Right lobe of liver (tissue), 6 donors: Measurements from ENCODE around the gene WSB2. TPM values are rescaled to one million over a fixed set of nuclear protein-coding genes. Genes with fewer than 3 reads are reported as not detected.
A peak's percentile ranks its signal among the peaks of the same experiment; 100 is the strongest.

Experiments
- ATAC-seq, 4 donors: fragments of 200-7000 bp; cut with Tn5 transposase; one replicate each; pipeline ENCODE4 v1.9.1; 2020; ENCODE audit warnings: mild to moderate bottlenecking in 4 of 4, moderate library complexity in 4 of 4
- DNase-seq, 3 donors: peaks; one replicate each; pipeline ENCODE4 v3.0.0-alpha.2; 2020
- H3K27ac ChIP-seq, 3 donors: fragments of 200-600 bp; one replicate each; pipeline ENCODE4 v1.8.0; 2022
- H3K27me3 ChIP-seq, 2 donors: fragments of 200-600 bp; one replicate each; pipeline ENCODE4 v1.8.0; 2022
- H3K36me3 ChIP-seq, 4 donors: fragments of 200-600 bp; sonication (generic) in 1 of 4; one replicate each; pipeline versions ENCODE4 v1.5.1 to v1.8.0; 2017 to 2022; ENCODE audit warnings: control low read depth in 1 of 4
- H3K4me1 ChIP-seq, 4 donors: fragments of 200-600 bp; sonication (generic) in 1 of 4; one replicate each; pipeline versions ENCODE4 v1.5.1 to v1.8.0; 2017 to 2022; ENCODE audit warnings: control low read depth in 1 of 4
- H3K4me3 ChIP-seq, 3 donors: fragments of 200-600 bp; one replicate each; pipeline ENCODE4 v1.8.0; 2022
- H3K9me3 ChIP-seq, 4 donors: fragments of 200-600 bp; sonication (generic) in 1 of 4; one replicate each; pipeline versions ENCODE4 v1.5.1 to v1.8.0; 2017 to 2022; ENCODE audit warnings: control low read depth in 1 of 4
- CTCF ChIP-seq, 4 donors: fragments of 200-600 bp in 3 of 4; fragments of 450-650 bp in 1 of 4; IDR thresholded peaks; one replicate each; pipeline versions ENCODE4 v1.5.1 to v1.8.0; 2016 to 2022; ENCODE audit warnings: antibody characterized with exemption in 4 of 4, mild to moderate bottlenecking in 2 of 4
- POLR2A ChIP-seq: fragments of 450-650 bp; IDR thresholded peaks from one replicate; pipeline ENCODE4 v1.6.1; 2017; ENCODE audit warnings: antibody characterized with exemption, mild to moderate bottlenecking
- whole genome bisulfite sequencing: methylation state at CpG from one replicate; pipeline ENCODE4 v1.1.6; 2018; ENCODE audit warnings: low coverage, low lambda C conversion rate; ENCODE audit not compliant: insufficient coverage; ENCODE audit errors: missing lambda C conversion rate; 5-methylcytosine and 5-hydroxymethylcytosine counted together
- intact Hi-C, 2 donors: fragments of 100-400 bp; cut with DNase I; formaldehyde crosslinking; loops; one replicate each; pipeline versions ENCODE4 v1.11.2 to v1.14.1; 2022
- total RNA-seq, 6 experiments: library from RNA; depleted of rRNA in 2 of 6; stranded (reverse); fragments of >200 nt in 2 of 6; fragmentation: NEBNext Ultra II Directional in 3 of 6; extraction: Animal tissue kit (Norgen Biotek cat#: 25700) in 3 of 6; gene quantifications; one replicate each; pipeline versions ENCODE4 v1.1.0 to v1.2.4, GENCODE V29; 2016 to 2023
- donor health status: DM: no; HTN: yes; CAD: no.
- donor health status: DM: no; HTN: no; CAD: no.
- donor health status: DM: no; HTN: no; CAD: no.
- donor health status: DM: no; HTN: yes; CAD: no.
- donor health status: DM: no; HTN: yes; CAD: no.

Gene WSB2
- total RNA-seq, 6 experiments from 2014 or later: 27.5 to 73.9 (median 49.0) TPM

DNA sequence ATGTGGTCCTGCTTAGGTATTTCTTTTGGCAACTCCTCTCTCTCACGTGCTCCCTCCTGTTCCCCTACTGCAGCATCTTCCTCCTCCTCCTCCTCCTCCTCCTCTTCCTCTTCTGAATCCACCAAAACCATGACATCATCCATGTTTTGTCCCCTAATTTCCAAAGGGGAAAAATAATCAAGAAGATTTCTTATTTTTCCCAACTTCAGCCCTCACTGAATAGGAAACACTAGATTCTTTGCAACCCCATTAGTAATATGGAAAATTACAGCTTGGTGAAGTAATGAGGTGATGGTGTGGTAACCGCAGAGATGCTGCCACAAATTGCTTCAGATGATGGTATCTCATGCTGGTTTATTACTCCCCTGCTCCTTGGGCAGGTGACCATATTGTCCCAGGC lies 7.5 kb upstream of the WSB2 start:
- Histone ChIP-seq H3K4me1 (peaks cover 0 to 9% (median 6%) of the 10 kb centered on the region in 4 donors), H3K4me3 (no peak overlapping the region), H3K9me3 (no peaks in the 10 kb centered on the region), H3K27ac (no peak overlapping the region), H3K36me3 (no peaks in the 10 kb centered on the region), H3K27me3 (no peaks in the 10 kb centered on the region)
- intact Hi-C loops: no loop called here
- no peak for TF ChIP-seq CTCF (IDR thresholded peaks at IDR 0.05)
- TF ChIP-seq POLR2A: no peak
- 90% methylated on average over 2 of the region's 2 CpGs for WGBS
- DNase-seq (no peak), ATAC-seq (no peak)

DNA sequence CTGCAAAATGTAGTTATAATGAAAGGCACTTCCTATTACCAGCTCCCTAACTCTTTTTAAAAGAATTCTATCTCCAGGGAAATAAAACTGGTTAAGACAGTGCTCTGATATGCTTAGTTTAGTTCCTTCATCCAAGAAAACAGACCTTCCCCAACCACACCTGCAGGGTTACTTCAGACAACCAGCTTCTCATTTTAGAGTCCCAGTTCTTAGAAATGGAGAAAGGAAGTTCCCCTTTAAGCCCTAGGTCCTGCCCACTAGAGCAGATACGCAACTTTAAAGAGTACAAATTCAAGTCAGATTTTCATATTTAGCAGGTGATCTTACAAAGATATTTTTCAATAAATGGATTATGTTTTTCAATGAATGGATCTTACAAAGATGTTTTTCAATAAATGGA lies 4.4 kb upstream of the WSB2 start:
- H3K4me1 ChIP-seq: peaks cover 0 to 16% (median 7%) of the 10 kb centered on the region in 4 donors
- intact Hi-C loops: no loop called here
- H3K27me3 ChIP-seq: no peaks in the 10 kb centered on the region
- DNase-seq (no peak), ATAC-seq (no peak)
- H3K27ac ChIP-seq: no peak overlapping the region
- H3K4me3 ChIP-seq: no peak overlapping the region
- TF ChIP-seq POLR2A (no peak), CTCF (IDR thresholded peaks at IDR 0.05) (no peak)
- H3K9me3 ChIP-seq: no peaks in the 10 kb centered on the region
- 33% methylated on average over 1 of the region's 1 CpG for WGBS
- H3K36me3 ChIP-seq: no peaks in the 10 kb centered on the region

- TF ChIP-seq POLR2A (no peak), CTCF (IDR thresholded peaks at IDR 0.05) (no peak)
- no peaks in the 10 kb centered on the region for H3K27me3 ChIP-seq
- no peak overlapping the region for H3K4me3 ChIP-seq
- H3K36me3 ChIP-seq: no peaks in the 10 kb centered on the region
- H3K4me1 ChIP-seq: peaks cover 0 to 21% (median 7%) of the 10 kb centered on the region in 4 donors
- WGBS: 59% methylated on average over 2 of the region's 2 CpGs
- intact Hi-C loops: no loop called here
- no peak for DNase-seq
- peak overlapping the region in 1 of 3 donors; percentile 43 for H3K27ac ChIP-seq
- H3K9me3 ChIP-seq: no peaks in the 10 kb centered on the region
- ATAC-seq: no peak
Observed at GRCh38 chr12:118064608-118065007, 3.6 kb upstream of the WSB2 start.

DNA sequence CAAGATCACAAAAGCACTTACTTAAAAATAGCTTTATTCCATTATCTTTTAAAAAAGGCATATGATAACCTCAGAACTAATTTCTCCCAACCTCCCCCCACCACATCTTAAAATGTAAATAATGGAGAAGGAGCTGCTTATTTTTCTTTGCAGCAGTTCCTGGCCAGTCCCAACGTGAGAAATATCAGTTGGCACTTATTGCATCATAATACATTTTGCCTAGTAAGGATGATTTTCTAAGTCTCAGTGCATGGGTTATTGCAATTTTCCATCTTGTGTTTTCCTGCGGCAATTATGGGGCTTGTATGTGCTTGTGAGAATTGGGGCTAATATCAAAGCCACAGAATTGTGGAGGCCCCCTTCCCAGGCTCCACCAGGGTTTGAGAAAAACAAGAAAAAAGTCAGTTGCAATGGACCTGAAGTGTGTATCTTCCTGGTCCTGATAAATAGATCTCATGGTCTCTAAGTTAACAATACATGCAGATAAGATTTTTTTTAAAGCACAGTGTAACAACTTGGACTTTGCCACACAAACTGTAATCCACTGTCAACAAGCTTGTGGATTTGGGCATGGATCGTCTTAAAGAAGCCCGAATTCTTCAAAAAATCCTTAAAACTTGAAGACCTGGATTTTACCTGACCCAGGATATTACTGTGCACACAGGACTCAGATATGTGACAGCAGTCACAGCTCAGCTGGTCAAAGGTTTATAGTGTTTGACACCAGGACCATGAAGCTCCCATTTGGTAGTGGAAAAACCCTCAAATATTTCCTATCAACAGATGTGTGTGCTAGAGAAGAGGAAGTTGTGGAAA lies 2.8 kb upstream of the WSB2 start:
- H3K27ac ChIP-seq: peak overlapping the region in 2 of 3 donors; percentile 43 to 76
- intact Hi-C loops: no loop called here

More for the DNA sequence above, 2.8 kb upstream of the WSB2 start:
- no peaks in the 10 kb centered on the region for H3K36me3 ChIP-seq
- DNase-seq: no peak
- no peaks in the 10 kb centered on the region for H3K27me3 ChIP-seq
- TF ChIP-seq CTCF (IDR thresholded peaks at IDR 0.05): no peak
- TF ChIP-seq POLR2A: no peak
- 49% methylated on average over 4 of the region's 4 CpGs for WGBS
- peak in 1 of 4 donors; percentile 10 for ATAC-seq
- no peak overlapping the region for H3K4me3 ChIP-seq
- H3K4me1 ChIP-seq: peaks cover 0 to 30% (median 12%) of the 10 kb centered on the region in 4 donors
- H3K9me3 ChIP-seq: no peaks in the 10 kb centered on the region
